ENCODE results near the gene MT1A.

Gene MT1A

GRCh38 chr16:56604966-56605365 lies 33.5 kb upstream of the MT1A start:
- H3K27me3 ChIP-seq (ENCODE audit: control insufficient read depth, insufficient read depth, low read length): peaks cover 21% of the 10 kb centered on the region
- WGBS (ENCODE audit: insufficient coverage, insufficient read length): no CpG with 5 or more reads among the region's 4 CpGs
- 0 out of 2 replicates have a peak, but pooled peaks cover 2% of the 10 kb centered on the region for H3K4me1 ChIP-seq (ENCODE audit: control insufficient read depth, insufficient read depth, low read length)
- no peaks in the 10 kb centered on the region for H3K9me3 ChIP-seq (ENCODE audit: control insufficient read depth, insufficient read depth, low read length)
- H3K36me3 ChIP-seq (ENCODE audit: control insufficient read depth, insufficient read depth, low read length): no peaks in the 10 kb centered on the region
- no peak for DNase-seq (ENCODE audit: low read depth, low spot score)
- H3K4me3 ChIP-seq (ENCODE audit: low read length): no peak overlapping the region
- H3K27ac ChIP-seq (ENCODE audit: low read length): no peak overlapping the region

- Histone ChIP-seq H3K27me3 (ENCODE audit: control insufficient read depth, insufficient read depth, low read length) (peaks cover 26% of the 10 kb centered on the region), H3K36me3 (ENCODE audit: control insufficient read depth, insufficient read depth, low read length) (no peaks in the 10 kb centered on the region), H3K4me3 (ENCODE audit: low read length) (no peak overlapping the region), H3K9me3 (ENCODE audit: control insufficient read depth, insufficient read depth, low read length) (no peaks in the 10 kb centered on the region), H3K27ac (ENCODE audit: low read length) (no peak overlapping the region), H3K4me1 (ENCODE audit: control insufficient read depth, insufficient read depth, low read length) (0 out of 2 replicates have a peak, but pooled peaks cover 2% of the 10 kb centered on the region)
- no peak for DNase-seq (ENCODE audit: low read depth, low spot score)
- WGBS (ENCODE audit: insufficient coverage, insufficient read length): no CpG with 5 or more reads among the region's 1 CpG
Observed at GRCh38 chr16:56605475-56605874, 33.0 kb upstream of the MT1A start.

GRCh38 chr16:56606071-56606475 lies 32.4 kb upstream of the MT1A start:
- no peaks in the 10 kb centered on the region for H3K36me3 ChIP-seq (ENCODE audit: control insufficient read depth, insufficient read depth, low read length)
- H3K27ac ChIP-seq (ENCODE audit: low read length): no peak overlapping the region
- H3K9me3 ChIP-seq (ENCODE audit: control insufficient read depth, insufficient read depth, low read length): no peaks in the 10 kb centered on the region
- peaks cover 30% of the 10 kb centered on the region for H3K27me3 ChIP-seq (ENCODE audit: control insufficient read depth, insufficient read depth, low read length)
- 0 out of 2 replicates have a peak, but pooled peaks cover 2% of the 10 kb centered on the region for H3K4me1 ChIP-seq (ENCODE audit: control insufficient read depth, insufficient read depth, low read length)
- no peak overlapping the region for H3K4me3 ChIP-seq (ENCODE audit: low read length)
- DNase-seq (ENCODE audit: low read depth, low spot score): no peak
- WGBS (ENCODE audit: insufficient coverage, insufficient read length): no CpG with 5 or more reads among the region's 3 CpGs

- Histone ChIP-seq H3K27ac (ENCODE audit: low read length) (no peak overlapping the region), H3K36me3 (ENCODE audit: control insufficient read depth, insufficient read depth, low read length) (no peaks in the 10 kb centered on the region), H3K27me3 (ENCODE audit: control insufficient read depth, insufficient read depth, low read length) (peaks cover 30% of the 10 kb centered on the region), H3K4me1 (ENCODE audit: control insufficient read depth, insufficient read depth, low read length) (0 out of 2 replicates have a peak, but pooled peaks cover 2% of the 10 kb centered on the region), H3K4me3 (ENCODE audit: low read length) (no peak overlapping the region), H3K9me3 (ENCODE audit: control insufficient read depth, insufficient read depth, low read length) (no peaks in the 10 kb centered on the region)
- no CpG with 5 or more reads among the region's 8 CpGs for WGBS (ENCODE audit: insufficient coverage, insufficient read length)
- no peak for DNase-seq (ENCODE audit: low read depth, low spot score)
Observed at GRCh38 chr16:56606476-56607108, 31.9 kb upstream of the MT1A start.

GRCh38 chr16:56607109-56607618 lies 31.3 kb upstream of the MT1A start:
- Histone ChIP-seq H3K9me3 (ENCODE audit: control insufficient read depth, insufficient read depth, low read length) (no peaks in the 10 kb centered on the region), H3K4me1 (ENCODE audit: control insufficient read depth, insufficient read depth, low read length) (0 out of 2 replicates have a peak, but pooled peaks cover 2% of the 10 kb centered on the region), H3K27ac (ENCODE audit: low read length) (no peak overlapping the region), H3K27me3 (ENCODE audit: control insufficient read depth, insufficient read depth, low read length) (peaks cover 30% of the 10 kb centered on the region), H3K4me3 (ENCODE audit: low read length) (no peak overlapping the region), H3K36me3 (ENCODE audit: control insufficient read depth, insufficient read depth, low read length) (no peaks in the 10 kb centered on the region)
- no peak for DNase-seq (ENCODE audit: low read depth, low spot score)
- WGBS (ENCODE audit: insufficient coverage, insufficient read length): no CpG with 5 or more reads among the region's 14 CpGs

- no peak for DNase-seq (ENCODE audit: low read depth, low spot score)
- peaks cover 30% of the 10 kb centered on the region for H3K27me3 ChIP-seq (ENCODE audit: control insufficient read depth, insufficient read depth, low read length)
- no CpG with 5 or more reads among the region's 2 CpGs for WGBS (ENCODE audit: insufficient coverage, insufficient read length)
- H3K36me3 ChIP-seq (ENCODE audit: control insufficient read depth, insufficient read depth, low read length): no peaks in the 10 kb centered on the region
- H3K4me3 ChIP-seq (ENCODE audit: low read length): no peak overlapping the region
- 0 out of 2 replicates have a peak, but pooled peaks cover 2% of the 10 kb centered on the region for H3K4me1 ChIP-seq (ENCODE audit: control insufficient read depth, insufficient read depth, low read length)
- H3K9me3 ChIP-seq (ENCODE audit: control insufficient read depth, insufficient read depth, low read length): no peaks in the 10 kb centered on the region
- no peak overlapping the region for H3K27ac ChIP-seq (ENCODE audit: low read length)
Observed at GRCh38 chr16:56607675-56608042, 30.8 kb upstream of the MT1A start.

- H3K4me3 ChIP-seq (ENCODE audit: low read length): peak within 1 kb of the TSS; percentile 54; the same call in 1 of the 2 replicates
- no peaks in the 10 kb centered on the region for H3K36me3 ChIP-seq (ENCODE audit: control insufficient read depth, insufficient read depth, low read length)
- H3K4me1 ChIP-seq (ENCODE audit: control insufficient read depth, insufficient read depth, low read length): 0 out of 2 replicates have a peak, but pooled peaks cover 2% of the 10 kb centered on the region
- H3K27me3 ChIP-seq (ENCODE audit: control insufficient read depth, insufficient read depth, low read length): peaks cover 30% of the 10 kb centered on the region
- no CpG with 5 or more reads among the region's 62 CpGs for WGBS (ENCODE audit: insufficient coverage, insufficient read length)
- H3K9me3 ChIP-seq (ENCODE audit: control insufficient read depth, insufficient read depth, low read length): no peaks in the 10 kb centered on the region
- H3K27ac ChIP-seq (ENCODE audit: low read length): no peak within 1 kb of the TSS
- no peak for DNase-seq (ENCODE audit: low read depth, low spot score)
Observed at GRCh38 chr16:56608043-56608875, 30.2 kb upstream of the MT1A start, which contains the start of gene MT2A. Gene MT2A, plus strand, starts transcription at chr16:56608584. Its CDS starts 72 bp downstream, at chr16:56608656.

GRCh38 chr16:56608876-56609462 lies 29.5 kb upstream of the MT1A start:
- Histone ChIP-seq H3K36me3 (ENCODE audit: control insufficient read depth, insufficient read depth, low read length) (no peaks in the 10 kb centered on the region), H3K4me1 (ENCODE audit: control insufficient read depth, insufficient read depth, low read length) (0 out of 2 replicates have a peak, but pooled peaks cover 2% of the 10 kb centered on the region), H3K9me3 (ENCODE audit: control insufficient read depth, insufficient read depth, low read length) (no peaks in the 10 kb centered on the region), H3K4me3 (ENCODE audit: low read length) (peak overlapping the region; percentile 22; the same call in 1 of the 2 replicates), H3K27ac (ENCODE audit: low read length) (no peak overlapping the region), H3K27me3 (ENCODE audit: control insufficient read depth, insufficient read depth, low read length) (peaks cover 30% of the 10 kb centered on the region)
- no CpG with 5 or more reads among the region's 21 CpGs for WGBS (ENCODE audit: insufficient coverage, insufficient read length)
- DNase-seq (ENCODE audit: low read depth, low spot score): no peak

- 0 out of 2 replicates have a peak, but pooled peaks cover 2% of the 10 kb centered on the region for H3K4me1 ChIP-seq (ENCODE audit: control insufficient read depth, insufficient read depth, low read length)
- no peak overlapping the region for H3K4me3 ChIP-seq (ENCODE audit: low read length)
- no peak for DNase-seq (ENCODE audit: low read depth, low spot score)
Observed at GRCh38 chr16:56609463-56609921, 29.0 kb upstream of the MT1A start.

GRCh38 chr16:56610017-56610608 lies 28.4 kb upstream of the MT1A start:
- H3K36me3 ChIP-seq (ENCODE audit: control insufficient read depth, insufficient read depth, low read length): no peaks in the 10 kb centered on the region
- H3K27me3 ChIP-seq (ENCODE audit: control insufficient read depth, insufficient read depth, low read length): peaks cover 30% of the 10 kb centered on the region
- H3K9me3 ChIP-seq (ENCODE audit: control insufficient read depth, insufficient read depth, low read length): no peaks in the 10 kb centered on the region
- no CpG with 5 or more reads among the region's 10 CpGs for WGBS (ENCODE audit: insufficient coverage, insufficient read length)
- DNase-seq (ENCODE audit: low read depth, low spot score): no peak
- H3K4me1 ChIP-seq (ENCODE audit: control insufficient read depth, insufficient read depth, low read length): 0 out of 2 replicates have a peak, but pooled peaks cover 2% of the 10 kb centered on the region
- no peak overlapping the region for H3K4me3 ChIP-seq (ENCODE audit: low read length)
- H3K27ac ChIP-seq (ENCODE audit: low read length): no peak overlapping the region

More at GRCh38 chr16:56609463-56609921, 29.0 kb upstream of the MT1A start:
- Histone ChIP-seq H3K27ac (ENCODE audit: low read length) (no peak overlapping the region), H3K27me3 (ENCODE audit: control insufficient read depth, insufficient read depth, low read length) (peaks cover 30% of the 10 kb centered on the region), H3K36me3 (ENCODE audit: control insufficient read depth, insufficient read depth, low read length) (no peaks in the 10 kb centered on the region), H3K9me3 (ENCODE audit: control insufficient read depth, insufficient read depth, low read length) (no peaks in the 10 kb centered on the region)
- no CpG with 5 or more reads among the region's 6 CpGs for WGBS (ENCODE audit: insufficient coverage, insufficient read length)

Data from iPS DF 6.9 (cell line).